Activated CD8-positive, alpha-beta memory T cell treated with anti-CD3 and anti-CD28 coated beads for 1 hour (primary cell): Measurements from ENCODE around the gene KIAA1614.

ENCODE experiments used
- DNase-seq, 2 donors: peaks; one replicate each; pipeline ENCODE4 v3.0.0-alpha.2; 2020; ENCODE audit warnings: low read depth in 1 of 2; ENCODE audit errors: extremely low read depth in 1 of 2

KIAA1614 gene

DNA sequence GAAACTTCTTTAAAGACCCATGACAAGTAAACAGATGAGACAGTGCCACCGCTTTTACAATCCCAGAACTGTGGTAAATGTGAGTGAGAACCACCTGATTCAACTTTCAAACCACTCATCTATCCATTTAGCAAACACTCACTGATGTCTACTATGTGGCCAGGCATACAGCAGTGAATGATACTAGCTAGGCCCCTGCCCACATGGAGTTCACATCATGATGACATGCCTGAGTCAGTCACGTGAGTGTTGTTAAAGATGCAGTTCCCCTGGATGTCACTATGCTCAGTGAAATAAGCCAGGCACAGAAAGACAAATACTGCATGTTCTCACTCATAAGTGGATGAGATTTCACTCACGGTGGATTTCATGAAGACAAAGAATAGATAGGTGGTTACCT lies 81.6 kb downstream of the KIAA1614 start:
- no peak for DNase-seq

DNA sequence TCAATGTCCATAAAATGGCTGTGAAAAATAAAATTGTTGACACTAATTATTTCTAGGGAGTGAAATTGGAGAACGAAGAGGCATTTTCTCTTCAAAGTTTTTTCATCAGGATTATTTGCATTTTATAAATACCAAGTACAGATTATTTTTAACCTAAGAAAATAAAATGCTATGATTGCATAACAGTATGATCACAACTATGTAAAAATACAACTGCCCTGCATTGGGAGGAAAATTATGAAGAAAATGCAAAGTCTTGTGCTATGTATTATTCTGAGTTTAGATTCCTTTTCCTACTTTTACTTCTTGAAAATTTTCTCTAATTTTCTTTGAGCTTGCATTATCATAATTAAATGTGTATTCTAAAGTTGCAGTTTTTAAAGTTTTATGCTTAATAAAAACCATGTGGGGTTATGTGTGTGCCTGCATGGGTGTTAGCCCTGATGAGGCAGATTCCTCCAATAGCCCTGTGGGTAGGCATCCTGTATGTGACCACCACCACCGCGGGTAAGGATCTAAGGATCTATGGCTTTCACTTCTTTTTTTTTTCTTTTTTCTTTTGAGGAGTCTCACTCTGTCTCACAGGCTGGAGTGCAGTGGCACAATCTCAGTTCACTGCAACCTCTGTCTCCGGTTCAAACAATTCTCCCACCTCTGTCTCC lies 85.3 kb downstream of the KIAA1614 start:
- DNase-seq = no peak
